ENCODE data around the gene SRCAP.
"Not testable (repeated sequence)": the region's sequence is repeated elsewhere in the genome, so short reads cannot be mapped to it uniquely, and the experiment has no call there.

Gene SRCAP

GRCh38 chr16:30699615-30700099 is 686 bp downstream of the SRCAP start:
- DNase-seq = no peak

- no peak for DNase-seq
These were observed 1.5 kb downstream of the SRCAP start for GRCh38 chr16:30700491-30700890.

- no peak for DNase-seq
These were observed 2.0 kb downstream of the SRCAP start for GRCh38 chr16:30700971-30701370.

- DNase-seq = not testable (repeated sequence)
These were observed 4.1 kb downstream of the SRCAP start for GRCh38 chr16:30703071-30703470.

- no peak for DNase-seq
These were observed 5.0 kb downstream of the SRCAP start for GRCh38 chr16:30703971-30704370.

GRCh38 chr16:30706046-30706445 is 7.1 kb downstream of the SRCAP start:
- DNase-seq = no peak

- DNase-seq = no peak
These were observed 12.0 kb downstream of the SRCAP start for GRCh38 chr16:30710971-30711370.

- DNase-seq = no peak
These were observed 12.7 kb downstream of the SRCAP start for GRCh38 chr16:30711712-30712111.

GRCh38 chr16:30715750-30716445 is 16.9 kb downstream of the SRCAP start:
- DNase-seq = peak; percentile 66

- DNase-seq = no peak
These were observed 21.1 kb downstream of the SRCAP start for GRCh38 chr16:30720086-30720485.

GRCh38 chr16:30720694-30721093 is 21.7 kb downstream of the SRCAP start:
- no peak for DNase-seq

- no peak for DNase-seq
These were observed 22.2 kb downstream of the SRCAP start for GRCh38 chr16:30721167-30721566.

GRCh38 chr16:30721606-30722005 is 22.6 kb downstream of the SRCAP start:
- no peak for DNase-seq

- DNase-seq = no peak
These were observed 23.5 kb downstream of the SRCAP start for GRCh38 chr16:30722443-30722842.

GRCh38 chr16:30722916-30723315 is 23.9 kb downstream of the SRCAP start:
- no peak for DNase-seq

GRCh38 chr16:30723725-30724355 is 24.9 kb downstream of the SRCAP start:
- DNase-seq = no peak

GRCh38 chr16:30724641-30725417 is 25.9 kb downstream of the SRCAP start:
- no peak for DNase-seq

GRCh38 chr16:30725418-30725792 is 26.4 kb downstream of the SRCAP start:
- DNase-seq = no peak

GRCh38 chr16:30728321-30728720 is 29.4 kb downstream of the SRCAP start:
- DNase-seq = no peak

GRCh38 chr16:30728899-30729672 is 30.1 kb downstream of the SRCAP start:
- DNase-seq = no peak

GRCh38 chr16:30731411-30731810 is 32.4 kb downstream of the SRCAP start:
- DNase-seq = no peak

- no peak for DNase-seq
These were observed 38.2 kb downstream of the SRCAP start for GRCh38 chr16:30736995-30737793.

Data from activated CD8-positive, alpha-beta memory T cell treated with anti-CD3 and anti-CD28 coated beads, Interleukin-2, amount 50 U/mL, for 48 hours (primary cell).